H54 (cell line): ENCODE measurements around the gene CACNB4.
"Not testable (repeated sequence)": the region's sequence is repeated elsewhere in the genome, so short reads cannot be mapped to it uniquely, and the experiment has no call there.

Experiments
- DNase-seq: peaks from one replicate; pipeline ENCODE4 v3.0.0; 2011; ENCODE audit warnings: low spot score, mixed read lengths; ENCODE audit not compliant: insufficient read length
- FAIRE-seq: peaks from 3 replicates; lab custom pipeline; 2011; peaks lifted over from hg19 to GRCh38; lab: Jason Lieb, UNC
- POLR2A ChIP-seq: IDR thresholded peaks from 2 replicates; pipeline ENCODE4 v1.6.1; 2011; ENCODE audit warnings: low read depth, mild to moderate bottlenecking, low read length

CACNB4 gene

GRCh38 chr2:152033011-152033925, 65.6 kb downstream of the CACNB4 start:
- no peak for TF ChIP-seq POLR2A
- no peak for FAIRE-seq
- DNase-seq: no peak

GRCh38 chr2:152031747-152032306, 67.0 kb downstream of the CACNB4 start:
- FAIRE-seq (no peak), DNase-seq (no peak)
- TF ChIP-seq POLR2A: no peak

- not testable (repeated sequence) for DNase-seq, FAIRE-seq
These were observed 68.1 kb downstream of the CACNB4 start for GRCh38 chr2:152030596-152031328.

- no peak for DNase-seq
- no peak for TF ChIP-seq POLR2A
- FAIRE-seq: no peak
These were observed 70.5 kb downstream of the CACNB4 start for GRCh38 chr2:152028182-152028862.

GRCh38 chr2:152025678-152026287, 73.1 kb downstream of the CACNB4 start:
- no peak for TF ChIP-seq POLR2A
- peak; percentile 91 for FAIRE-seq
- DNase-seq: peak; percentile 35

- no peak for TF ChIP-seq POLR2A
- FAIRE-seq (no peak), DNase-seq (no peak)
These were observed 74.4 kb downstream of the CACNB4 start for GRCh38 chr2:152024477-152024876.

GRCh38 chr2:152022090-152022489, 76.8 kb downstream of the CACNB4 start:
- DNase-seq (no peak), FAIRE-seq (no peak)
- TF ChIP-seq POLR2A: no peak

- not testable (repeated sequence) for FAIRE-seq
These were observed 77.8 kb downstream of the CACNB4 start for GRCh38 chr2:152021001-152021400.

GRCh38 chr2:152019732-152020131, 79.1 kb downstream of the CACNB4 start:
- no peak for FAIRE-seq
- DNase-seq: no peak
- TF ChIP-seq POLR2A: no peak

More at GRCh38 chr2:152021001-152021400, 77.8 kb downstream of the CACNB4 start:
- DNase-seq: not testable (repeated sequence)

- DNase-seq: no peak
- FAIRE-seq: no peak
- no peak for TF ChIP-seq POLR2A
These were observed 82.4 kb downstream of the CACNB4 start for GRCh38 chr2:152016181-152017120.

GRCh38 chr2:152015552-152015951, 83.3 kb downstream of the CACNB4 start:
- no peak for TF ChIP-seq POLR2A
- no peak for DNase-seq
- FAIRE-seq: no peak

- no peak for DNase-seq
- FAIRE-seq: no peak
- no peak for TF ChIP-seq POLR2A
These were observed 86.1 kb downstream of the CACNB4 start for GRCh38 chr2:152012697-152013096.
